Hematopoietic multipotent progenitor cell treated with erythropoietin and hydrocortisone succinate and interleukin-3 and kit ligand, for 4 days (in vitro differentiated cells): ENCODE results near the gene DDI1.

Experiments
- DNase-seq: peaks from one replicate; pipeline ENCODE4 v3.0.0-alpha.2; 2015

DDI1 gene

GRCh38 chr11:104036588-104036987, at the start of gene DDI1:
Gene DDI1, plus strand, starts transcription at chr11:104036640. Its CDS starts 183 bp downstream, at chr11:104036823.
- no peak for DNase-seq

GRCh38 chr11:103987629-103988594, 48.5 kb upstream of the DDI1 start:
- DNase-seq: no peak

DNA sequence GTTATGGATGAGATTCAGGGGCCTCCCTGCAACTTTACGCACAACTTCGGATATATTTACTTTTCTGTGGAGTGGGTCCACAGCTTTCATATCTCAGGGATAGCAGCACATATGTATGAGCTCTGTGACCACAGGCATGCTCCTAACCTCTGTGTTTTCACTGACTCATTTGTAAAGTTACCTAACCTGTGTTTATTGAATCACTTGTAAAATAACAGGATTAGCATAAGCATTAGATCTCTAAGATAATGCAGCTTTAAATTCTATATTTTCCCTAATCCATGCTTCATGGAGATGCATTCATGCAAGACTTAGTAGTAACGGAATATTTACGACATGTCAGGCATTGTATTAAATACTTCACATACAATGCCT, 47.9 kb upstream of the DDI1 start:
- DNase-seq: no peak

- DNase-seq: no peak
Measured at GRCh38 chr11:103993507-103993906, 42.9 kb upstream of the DDI1 start.

GRCh38 chr11:103994094-103994493, 42.3 kb upstream of the DDI1 start:
- DNase-seq: no peak

DNA sequence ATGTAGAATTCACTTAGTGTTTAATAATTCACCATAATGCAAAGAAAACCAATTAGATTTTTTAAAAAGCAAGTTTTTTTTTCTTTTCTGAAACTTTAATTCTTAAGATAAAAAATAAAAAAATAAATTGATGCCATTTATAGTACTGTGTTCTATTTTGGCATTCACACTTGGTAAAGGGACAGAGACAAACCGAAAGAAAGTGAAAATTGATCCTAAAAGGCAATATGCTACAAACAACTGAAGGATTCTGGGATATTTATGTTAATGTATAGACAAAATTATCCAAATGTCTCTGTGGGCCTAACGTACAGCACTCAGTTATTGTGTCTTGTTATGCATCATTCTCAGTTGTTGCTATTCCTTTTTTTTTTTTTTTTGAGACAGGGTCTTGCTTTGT, 41.9 kb upstream of the DDI1 start:
- DNase-seq: no peak

GRCh38 chr11:103995896-103996295, 40.5 kb upstream of the DDI1 start:
- DNase-seq: no peak

- DNase-seq: no peak
Measured at GRCh38 chr11:103997082-103997481, 39.4 kb upstream of the DDI1 start.

GRCh38 chr11:103998826-103999508, 37.5 kb upstream of the DDI1 start:
- no peak for DNase-seq

DNA sequence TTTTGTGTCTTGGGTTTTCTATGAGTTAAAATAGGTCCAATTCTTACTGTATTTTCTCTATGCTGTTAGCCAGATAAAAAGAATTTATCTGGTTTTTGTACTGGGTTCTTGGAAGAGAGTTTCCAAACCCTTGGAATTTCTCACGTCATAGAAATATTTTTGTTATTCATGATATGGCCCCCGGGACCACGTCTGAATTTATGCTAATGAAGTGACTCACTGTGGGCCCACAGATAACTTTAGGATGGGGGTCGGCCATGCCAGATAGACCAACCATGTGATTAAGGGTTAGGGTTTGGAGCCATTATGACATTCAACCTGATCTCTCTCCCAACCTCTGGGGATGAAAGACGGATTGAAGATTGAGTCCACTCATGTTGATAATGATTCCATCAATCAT, 35.6 kb upstream of the DDI1 start:
- DNase-seq: no peak

DNA sequence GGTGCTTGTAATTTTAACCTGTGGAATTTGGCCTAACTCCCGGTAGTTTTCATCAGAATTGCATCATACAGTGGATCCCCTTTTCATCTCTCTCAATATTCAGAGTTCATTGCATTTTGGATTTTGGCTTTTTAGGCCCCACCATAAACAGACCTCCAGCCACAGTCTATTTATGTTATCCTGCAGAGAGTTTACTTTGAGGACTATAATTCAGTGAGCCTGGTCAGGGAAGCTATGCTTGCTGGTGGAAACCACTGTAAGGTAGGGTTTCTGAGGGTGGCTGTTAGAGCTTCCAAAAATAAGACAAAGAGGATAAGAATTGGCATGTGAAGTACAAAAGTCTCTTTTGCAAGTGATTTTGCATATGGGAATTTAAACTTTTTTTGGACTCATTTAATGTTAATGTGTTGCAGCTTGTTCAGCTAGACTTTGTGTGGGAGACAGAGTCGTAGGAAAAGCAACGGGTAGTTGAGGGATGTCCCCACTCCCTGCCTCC, 34.8 kb upstream of the DDI1 start:
- no peak for DNase-seq

GRCh38 chr11:104003491-104003890, 32.9 kb upstream of the DDI1 start:
- DNase-seq: no peak

GRCh38 chr11:104005234-104005855, 31.1 kb upstream of the DDI1 start:
- no peak for DNase-seq

DNA sequence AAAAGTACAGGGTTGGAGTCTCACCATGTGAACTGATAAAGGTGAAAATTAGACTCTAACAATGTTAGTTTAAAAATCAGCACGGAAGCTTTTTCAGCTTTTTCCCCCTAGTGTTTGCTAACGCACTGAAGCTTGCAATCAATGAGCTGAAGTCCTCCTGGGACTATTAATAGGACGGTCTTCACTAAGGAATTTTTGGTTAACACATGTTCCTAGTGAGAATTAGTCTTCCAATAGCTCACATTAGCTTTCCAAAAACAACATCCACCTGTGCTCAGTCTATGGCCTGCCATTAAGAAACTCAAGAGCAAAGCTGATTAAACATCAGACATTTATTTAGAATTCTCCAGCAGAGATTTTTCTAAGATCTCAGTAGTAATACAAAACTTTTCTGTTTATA, 26.7 kb upstream of the DDI1 start:
- no peak for DNase-seq

GRCh38 chr11:104011044-104011443, 25.4 kb upstream of the DDI1 start:
- no peak for DNase-seq

GRCh38 chr11:104015649-104016415, 20.6 kb upstream of the DDI1 start:
- DNase-seq: no peak

GRCh38 chr11:104024572-104024971, 11.9 kb upstream of the DDI1 start:
- no peak for DNase-seq

- DNase-seq: no peak
Measured at GRCh38 chr11:104028476-104029263, 7.8 kb upstream of the DDI1 start.

GRCh38 chr11:104033134-104033533, 3.3 kb upstream of the DDI1 start:
- no peak for DNase-seq

- no peak for DNase-seq
Measured at GRCh38 chr11:104033561-104033960, 2.9 kb upstream of the DDI1 start.

DNA sequence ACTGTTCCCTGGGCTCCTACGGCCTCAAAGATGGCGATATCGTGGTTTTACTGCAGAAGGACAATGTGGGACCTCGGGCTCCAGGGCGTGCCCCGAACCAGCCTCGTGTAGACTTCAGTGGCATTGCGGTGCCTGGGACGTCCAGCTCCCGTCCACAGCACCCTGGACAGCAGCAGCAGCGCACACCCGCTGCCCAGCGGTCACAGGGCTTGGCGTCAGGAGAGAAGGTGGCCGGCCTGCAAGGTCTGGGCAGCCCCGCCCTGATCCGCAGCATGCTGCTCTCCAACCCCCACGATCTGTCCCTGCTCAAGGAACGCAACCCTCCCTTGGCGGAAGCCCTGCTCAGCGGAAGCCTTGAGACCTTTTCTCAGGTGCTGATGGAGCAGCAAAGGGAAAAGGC, 555 bp downstream of the DDI1 start:
- DNase-seq: no peak

DNA sequence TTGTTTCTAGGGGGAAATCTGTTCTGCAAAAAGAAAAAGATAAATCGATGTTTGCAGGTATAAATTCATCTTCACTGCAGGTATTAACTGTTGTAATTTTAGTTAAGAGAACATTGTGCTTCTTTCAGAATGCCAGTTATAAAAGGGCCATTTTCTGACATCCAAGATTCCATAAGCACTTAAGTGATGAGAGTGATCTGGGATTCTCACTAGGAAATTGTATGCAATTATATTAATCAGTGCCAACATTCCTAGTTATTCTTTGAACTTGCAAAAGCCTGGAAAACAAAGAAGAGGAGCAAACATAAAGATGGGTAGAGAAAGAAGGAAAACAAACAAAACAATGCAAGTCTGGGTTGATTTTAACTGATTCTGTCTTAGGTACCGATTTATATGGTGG, 5.4 kb downstream of the DDI1 start:
- DNase-seq: no peak
